ENCODE data around the gene PAK3.

- TF ChIP-seq CTCF (IDR thresholded peaks at IDR 0.05; ENCODE audit: low read depth, low read length) (no peak), POLR2A (IDR thresholded peaks at IDR 0.05; ENCODE audit: extremely low read depth, insufficient read length) (no peak)
Measured at GRCh38 chrX:111167334-111167733, 71.3 kb downstream of the PAK3 start.

Measured in NB4 (cell line).